Pons (tissue), 1 donor: Measurements from ENCODE around the gene PDIK1L.

Experiments used
- DNase-seq: peaks from one replicate; pipeline ENCODE4 v3.0.0-alpha.2; 2016; ENCODE audit warnings: low spot score

PDIK1L gene

GRCh38 chr1:26155370-26156284 is 44.0 kb downstream of the PDIK1L start:
- no peak for DNase-seq

DNA sequence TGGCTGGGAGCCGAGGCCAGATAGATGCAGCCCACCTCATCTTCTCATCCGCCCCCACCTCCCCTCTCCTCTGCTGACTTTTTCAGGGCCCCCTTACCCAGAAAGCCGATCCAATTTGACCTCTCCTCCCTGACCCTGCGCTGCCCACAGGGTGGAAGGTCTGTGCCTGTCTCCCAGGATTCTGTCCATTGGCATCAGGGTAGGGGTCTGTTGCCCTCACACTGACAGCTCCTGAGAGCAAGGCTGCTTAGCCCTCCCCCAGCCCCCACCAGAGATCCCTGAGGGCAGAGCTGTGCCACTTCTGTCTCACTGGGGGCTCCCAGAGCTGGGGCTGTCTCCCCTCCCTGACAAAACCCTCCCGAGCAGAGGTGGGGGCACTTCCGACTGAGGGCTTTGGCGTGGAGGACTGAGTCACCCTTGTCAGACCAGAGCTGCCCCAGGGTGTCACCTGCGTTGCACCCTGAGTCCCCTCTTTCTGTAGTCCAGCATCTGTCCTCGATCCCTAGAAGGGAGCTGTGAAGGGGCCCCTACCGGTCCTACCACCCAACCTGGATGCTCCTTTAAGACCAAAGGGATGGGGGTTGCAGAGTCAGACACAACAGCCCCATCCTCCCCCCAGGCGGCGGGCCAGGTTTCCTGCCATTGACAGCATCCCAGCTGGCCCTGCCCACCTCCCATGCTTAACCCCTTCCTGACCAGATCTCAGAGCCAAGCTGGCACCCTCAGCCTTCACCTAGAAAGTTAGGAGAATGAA is 44.8 kb downstream of the PDIK1L start:
- DNase-seq: no peak

GRCh38 chr1:26158271-26158907 is 46.8 kb downstream of the PDIK1L start:
- DNase-seq: no peak

DNA sequence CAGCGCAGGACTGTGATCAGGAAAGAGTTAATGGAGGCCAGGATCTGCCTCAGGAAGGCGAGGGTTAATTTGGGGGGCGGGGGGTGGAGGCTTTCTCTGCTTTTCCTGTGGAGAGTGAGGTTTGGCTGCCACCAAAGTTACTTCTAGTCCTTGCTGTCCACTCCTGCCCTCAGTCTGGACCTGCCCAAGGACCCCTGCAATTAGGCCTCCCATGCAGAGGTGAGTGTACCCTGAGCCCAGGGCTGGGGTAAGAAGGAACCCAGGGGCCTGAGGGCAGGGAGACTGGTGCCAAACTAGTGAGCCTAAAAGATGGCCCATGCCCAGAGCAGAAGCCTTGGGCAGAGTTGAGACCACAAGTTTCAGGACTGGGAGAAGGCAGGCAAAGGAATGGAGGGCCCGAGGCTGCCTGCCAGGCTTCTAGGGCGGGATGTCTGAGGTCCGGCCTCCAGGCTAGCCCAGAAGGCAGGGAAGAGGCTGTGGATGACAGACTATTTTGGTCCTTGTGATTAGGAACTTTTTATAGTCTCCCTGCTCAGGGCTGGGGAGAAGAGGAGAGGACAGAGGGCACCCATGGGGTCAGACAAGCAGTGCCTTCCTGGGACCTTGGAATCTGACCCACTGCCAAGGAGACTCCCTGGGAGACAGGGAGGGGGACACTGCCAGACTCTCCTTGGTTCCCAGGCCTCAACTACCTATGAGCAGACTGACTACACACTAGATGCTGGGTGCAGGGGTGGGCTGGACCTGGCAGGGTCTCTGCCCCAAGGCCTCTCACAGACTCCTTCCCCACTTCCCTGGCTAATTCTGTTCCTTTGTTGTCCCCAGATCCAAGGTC is 47.5 kb downstream of the PDIK1L start, which contains the start of gene FAM110D:
Gene FAM110D, plus strand, starts transcription at position 172 of the 835 bp plus-strand sequence. CDS start 2,213 bp downstream, outside the sequence.
- DNase-seq: no peak

DNA sequence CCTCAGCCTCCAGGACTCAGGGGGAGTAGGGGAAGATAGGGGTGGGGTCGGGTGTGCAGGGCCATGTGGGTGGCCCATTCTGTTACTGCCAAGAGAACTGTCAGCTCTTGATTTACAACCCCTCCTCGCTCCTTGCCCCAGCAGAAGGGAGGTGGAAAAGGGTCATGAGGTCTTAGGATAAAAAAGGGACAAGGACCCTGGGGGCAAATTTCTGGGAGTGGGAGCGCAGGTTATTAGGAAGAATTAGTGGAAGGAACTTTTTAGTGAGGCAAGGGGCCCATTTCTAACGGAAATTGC is 48.1 kb downstream of the PDIK1L start:
- DNase-seq: no peak

DNA sequence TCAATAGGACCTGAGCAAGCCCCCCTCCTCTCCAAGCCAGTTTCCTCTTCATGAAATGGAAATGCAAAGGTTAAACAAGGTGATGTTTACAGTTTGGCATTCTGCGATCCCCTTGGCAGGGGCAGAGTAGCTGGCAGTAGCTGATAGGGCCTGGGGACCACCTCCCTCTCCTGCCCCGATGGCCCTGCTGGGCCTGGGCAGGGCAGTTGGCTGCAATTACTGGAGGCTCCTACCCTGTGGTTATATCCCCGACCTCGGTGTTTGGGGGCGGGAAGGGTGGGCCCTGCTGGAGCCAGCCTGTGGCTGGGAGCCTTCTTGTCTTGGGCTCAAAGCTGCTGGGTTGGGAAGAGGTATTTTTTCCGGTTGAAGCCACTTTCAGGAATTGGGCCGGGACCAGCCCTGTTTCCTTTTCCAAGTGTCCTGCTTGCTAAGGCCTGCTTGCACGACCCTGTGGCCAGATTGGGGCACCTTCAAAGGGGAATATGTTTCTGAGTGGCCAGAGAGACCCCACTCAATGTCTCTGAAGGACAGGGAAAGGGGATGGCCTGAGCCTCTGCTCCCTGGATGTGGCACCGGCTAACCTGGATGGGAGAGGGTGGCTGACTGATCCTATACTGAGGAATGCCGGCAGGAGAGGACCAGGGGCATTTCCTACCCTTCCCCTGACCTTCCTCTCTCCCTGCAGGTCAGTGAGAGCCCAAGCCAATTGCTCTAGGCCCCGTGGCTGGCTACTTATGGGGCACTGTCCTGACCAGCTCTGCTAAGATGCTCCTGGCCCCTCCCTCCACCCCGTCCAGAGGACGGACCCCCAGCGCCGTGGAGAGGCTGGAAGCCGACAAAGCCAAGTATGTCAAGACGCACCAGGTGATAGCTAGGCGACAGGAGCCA is 49.1 kb downstream of the PDIK1L start:
- no peak for DNase-seq

- no peak for DNase-seq
Observed at GRCh38 chr1:26161415-26162219, 50.0 kb downstream of the PDIK1L start.

DNA sequence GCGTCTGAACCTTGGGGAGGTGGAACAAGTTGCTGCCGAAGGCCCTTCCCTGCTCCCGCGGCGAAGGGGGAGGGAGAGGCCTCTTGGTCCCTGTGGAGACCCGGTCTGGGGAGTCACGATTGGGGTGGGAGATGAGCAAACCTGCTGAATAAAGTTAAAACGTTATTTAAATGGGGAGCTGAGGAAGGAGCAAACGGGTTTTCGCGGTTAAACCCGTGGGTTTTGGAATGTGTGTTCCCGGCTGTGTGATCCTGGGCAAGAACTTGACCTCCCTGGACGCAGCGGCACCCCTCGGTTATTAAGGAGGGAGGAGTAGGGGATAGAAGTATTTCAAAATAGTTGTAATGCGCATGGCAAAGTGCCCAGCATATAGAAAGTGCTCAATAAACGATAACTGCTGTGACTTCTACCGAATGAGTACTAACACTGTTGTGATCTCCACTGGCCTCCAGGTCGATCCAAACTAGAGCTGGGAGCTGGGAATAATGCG is 50.6 kb downstream of the PDIK1L start:
- no peak for DNase-seq

DNA sequence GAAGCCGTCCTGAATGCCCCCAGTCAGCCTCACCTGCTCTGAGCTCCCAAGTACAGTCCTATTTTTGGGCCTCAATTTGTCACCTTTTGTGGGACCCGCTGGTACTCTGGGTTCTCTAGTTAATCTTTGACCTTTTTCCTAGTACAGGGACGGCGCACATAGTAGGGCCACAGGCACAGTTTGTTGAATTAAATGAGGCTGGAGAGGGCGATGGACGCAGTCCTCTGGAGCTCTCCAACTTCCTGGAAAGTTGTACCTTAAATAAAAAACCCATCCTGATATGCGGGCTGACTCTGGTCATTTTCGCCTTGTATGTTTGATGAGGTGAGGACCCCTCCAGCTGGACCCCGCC is 52.0 kb downstream of the PDIK1L start:
- DNase-seq: no peak

DNA sequence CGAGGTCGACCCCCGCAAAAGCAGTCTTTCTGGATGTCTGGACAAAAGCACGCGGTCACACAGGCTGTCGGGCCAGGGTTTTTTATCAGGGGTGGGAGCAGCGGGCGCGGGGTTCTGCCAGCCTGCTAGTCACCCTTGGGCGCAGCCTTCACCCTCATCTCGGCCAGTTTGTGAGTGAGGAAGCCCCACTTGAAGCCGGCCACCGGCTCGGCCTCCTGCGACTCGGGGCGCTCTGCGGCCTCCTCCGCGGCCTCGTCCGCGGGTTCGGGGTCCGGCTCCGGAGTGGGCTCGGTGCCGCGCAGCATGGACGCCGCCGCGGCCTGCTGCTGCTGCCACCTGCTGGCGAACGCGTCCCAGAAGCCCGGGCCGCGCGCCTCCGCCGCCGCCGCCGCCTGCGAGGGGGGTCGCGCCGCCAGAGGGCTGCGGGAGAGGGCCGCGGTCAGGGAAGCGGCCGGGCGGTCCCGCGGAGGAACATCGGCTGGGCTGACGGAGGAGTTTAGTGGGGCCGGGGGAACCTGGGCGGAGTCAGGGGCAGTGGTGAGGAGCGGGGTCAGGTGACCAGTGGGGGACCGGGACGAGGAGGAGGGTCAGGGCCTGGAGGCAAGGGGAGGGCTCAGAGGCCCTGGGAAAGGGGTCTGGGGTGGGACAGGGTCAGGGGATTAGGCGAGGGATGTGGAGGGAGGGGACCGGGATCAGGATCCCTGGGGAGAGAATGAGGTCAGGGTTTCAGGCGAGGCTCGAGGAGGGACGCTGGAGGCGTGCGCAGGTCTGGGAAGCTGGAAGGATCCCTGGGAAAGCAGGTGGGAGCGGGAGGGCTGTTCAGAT is 52.6 kb downstream of the PDIK1L start:
- no peak for DNase-seq

- DNase-seq: no peak
Observed at GRCh38 chr1:26164861-26165842, 53.5 kb downstream of the PDIK1L start.

DNA sequence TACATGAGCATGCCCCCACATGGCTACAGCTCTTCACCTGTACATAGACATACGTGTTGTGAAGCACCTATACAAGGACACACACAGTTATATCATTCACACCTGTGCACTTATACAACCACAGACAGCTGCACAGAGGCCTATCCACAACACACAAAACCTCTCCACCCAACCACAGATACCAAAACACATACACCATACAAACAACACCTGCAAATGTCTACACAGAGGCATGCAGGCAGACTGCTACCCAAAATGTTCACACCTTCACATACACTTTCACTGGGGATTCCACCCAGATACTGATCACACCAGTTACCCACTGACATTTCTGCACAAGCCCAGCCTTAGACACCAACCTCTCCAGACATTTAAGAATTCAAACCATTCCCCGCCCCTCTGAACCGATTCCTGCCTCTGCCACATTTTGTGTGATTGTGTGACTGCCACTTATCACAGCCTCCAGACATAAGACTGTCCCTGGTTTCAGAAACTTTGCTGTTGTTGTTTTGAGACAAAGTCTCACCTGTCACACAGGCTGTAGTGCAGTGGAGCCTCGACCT is 55.2 kb downstream of the PDIK1L start:
- DNase-seq: no peak

GRCh38 chr1:26168410-26169197 is 57.0 kb downstream of the PDIK1L start, which contains the start of gene C1orf232:
C1orf232 (minus strand) TSS chr1:26168963; CDS start chr1:26168499, 464 bp downstream.
- peak; percentile 18 for DNase-seq

- no peak for DNase-seq
Observed at GRCh38 chr1:26169198-26169554, 57.6 kb downstream of the PDIK1L start.

DNA sequence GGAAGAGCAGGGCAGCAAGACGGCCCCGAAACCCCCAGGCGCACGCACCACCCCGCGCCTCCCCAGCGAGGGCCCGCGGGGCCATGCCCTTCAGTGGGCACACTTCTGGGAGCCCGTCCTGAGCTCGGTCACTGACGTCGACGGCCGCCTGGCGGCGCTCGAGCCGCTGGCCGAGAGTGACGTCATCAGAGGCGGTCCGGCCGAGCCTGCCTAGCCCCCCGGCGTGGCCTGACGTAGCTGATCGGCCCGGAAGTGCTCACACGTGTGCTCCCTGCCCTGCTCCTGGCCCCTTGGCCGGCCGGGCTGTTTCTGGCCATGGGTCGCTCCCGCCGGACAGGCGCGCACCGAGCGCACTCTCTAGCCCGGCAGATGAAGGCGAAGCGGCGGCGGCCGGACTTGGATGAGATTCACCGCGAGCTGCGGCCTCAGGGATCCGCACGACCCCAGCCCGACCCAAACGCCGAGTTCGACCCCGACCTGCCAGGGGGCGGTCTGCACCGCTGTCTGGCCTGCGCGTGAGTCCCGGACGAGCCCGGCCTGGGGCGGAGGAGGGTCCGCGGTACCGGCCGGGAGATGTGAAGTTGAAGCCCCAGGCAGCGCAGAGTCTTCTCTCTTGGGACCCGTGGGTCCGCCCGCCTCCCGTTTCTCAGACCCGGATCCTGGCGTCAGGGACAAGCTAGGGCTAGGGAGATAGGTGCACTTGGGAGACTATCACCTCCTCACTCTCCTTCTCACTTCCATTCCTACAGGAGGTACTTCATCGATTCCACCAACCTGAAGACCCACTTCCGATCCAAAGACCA is 58.2 kb downstream of the PDIK1L start, which contains the start of gene ZNF593:
Gene ZNF593, plus strand, starts transcription at position 240 of the 803 bp plus-strand sequence. Its CDS starts 76 bp downstream, at position 316.
- peak; percentile 83 for DNase-seq

DNA sequence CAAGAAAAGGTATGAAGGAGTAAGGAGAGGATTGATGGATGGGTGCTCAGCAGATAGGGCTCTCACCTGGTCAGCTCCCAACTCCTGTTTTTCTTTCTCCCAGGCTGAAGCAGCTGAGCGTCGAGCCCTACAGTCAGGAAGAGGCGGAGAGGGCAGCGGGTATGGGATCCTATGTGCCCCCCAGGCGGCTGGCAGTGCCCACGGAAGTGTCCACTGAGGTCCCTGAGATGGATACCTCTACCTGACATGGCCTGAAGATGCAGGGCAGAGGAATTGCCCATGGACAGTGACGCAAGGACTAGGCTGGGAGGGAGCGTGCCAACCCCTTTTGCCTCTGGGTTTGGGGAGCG is 58.8 kb downstream of the PDIK1L start:
- no peak for DNase-seq
